Subcutaneous adipose tissue (tissue), 4 donors: Measurements from ENCODE around the gene GULP1. TPM values are rescaled to one million over a fixed set of nuclear protein-coding genes. Genes with fewer than 3 reads are reported as not detected.

Experiments
- total RNA-seq, 4 donors: library from RNA; depleted of rRNA; stranded (reverse); fragments of >200 nt; gene quantifications; one replicate each; pipeline ENCODE4 v1.1.0, GENCODE V29; 2016
- TF ChIP-seq, protein P1 (sequence below): fragments of 450-650 bp; IDR thresholded peaks from one replicate; pipeline ENCODE4 v1.5.1; 2016; ENCODE audit warnings: low read depth, mild to moderate bottlenecking, control low read depth, antibody characterized with exemption, moderate library complexity

The GULP1 gene
- total RNA-seq, 4 donors from 2014 or later: 13.3 to 42.2 (median 30.3) TPM

DNA sequence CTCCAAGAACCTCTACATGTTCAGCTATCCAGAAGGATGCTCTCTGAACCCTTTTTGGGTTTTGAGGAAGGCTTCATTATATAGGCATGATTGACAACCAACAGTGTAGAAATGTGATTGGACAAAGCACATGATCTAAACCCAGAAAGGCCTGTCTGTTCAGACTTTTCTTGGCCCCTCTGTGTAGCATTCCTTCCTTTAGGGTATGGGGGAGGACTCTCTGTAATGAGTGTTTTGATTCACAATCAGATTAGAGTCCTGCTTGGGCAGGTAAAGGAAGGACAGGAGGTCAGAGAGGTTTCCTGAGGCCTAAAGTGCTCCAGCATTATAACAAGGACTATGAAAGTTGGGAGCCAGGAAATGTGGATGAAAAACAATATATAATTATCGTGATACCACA is 13.6 kb downstream of the GULP1 start:
- TF ChIP-seq, protein P1, sequence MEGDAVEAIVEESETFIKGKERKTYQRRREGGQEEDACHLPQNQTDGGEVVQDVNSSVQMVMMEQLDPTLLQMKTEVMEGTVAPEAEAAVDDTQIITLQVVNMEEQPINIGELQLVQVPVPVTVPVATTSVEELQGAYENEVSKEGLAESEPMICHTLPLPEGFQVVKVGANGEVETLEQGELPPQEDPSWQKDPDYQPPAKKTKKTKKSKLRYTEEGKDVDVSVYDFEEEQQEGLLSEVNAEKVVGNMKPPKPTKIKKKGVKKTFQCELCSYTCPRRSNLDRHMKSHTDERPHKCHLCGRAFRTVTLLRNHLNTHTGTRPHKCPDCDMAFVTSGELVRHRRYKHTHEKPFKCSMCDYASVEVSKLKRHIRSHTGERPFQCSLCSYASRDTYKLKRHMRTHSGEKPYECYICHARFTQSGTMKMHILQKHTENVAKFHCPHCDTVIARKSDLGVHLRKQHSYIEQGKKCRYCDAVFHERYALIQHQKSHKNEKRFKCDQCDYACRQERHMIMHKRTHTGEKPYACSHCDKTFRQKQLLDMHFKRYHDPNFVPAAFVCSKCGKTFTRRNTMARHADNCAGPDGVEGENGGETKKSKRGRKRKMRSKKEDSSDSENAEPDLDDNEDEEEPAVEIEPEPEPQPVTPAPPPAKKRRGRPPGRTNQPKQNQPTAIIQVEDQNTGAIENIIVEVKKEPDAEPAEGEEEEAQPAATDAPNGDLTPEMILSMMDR: no peak

DNA sequence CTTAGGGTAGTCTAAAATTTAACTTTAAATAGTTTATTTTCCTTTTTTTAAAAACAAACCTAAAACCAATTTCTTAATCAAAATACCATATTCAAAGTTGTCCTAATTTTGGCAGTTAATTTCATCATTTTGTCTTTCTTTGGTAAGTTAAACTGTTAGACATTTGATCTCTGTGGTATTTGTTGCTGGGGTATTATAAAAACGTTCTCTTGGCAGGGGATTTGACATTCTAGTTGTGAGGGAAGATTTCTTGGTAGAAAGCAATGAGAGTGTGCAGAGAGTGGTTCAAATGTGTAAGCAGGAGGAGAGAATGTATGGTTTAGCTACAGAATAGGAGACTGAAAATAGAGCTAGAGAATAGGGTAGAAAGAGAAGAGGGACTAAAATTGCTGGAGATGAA is 14.6 kb downstream of the GULP1 start:
- TF ChIP-seq, protein P1: no peak

DNA sequence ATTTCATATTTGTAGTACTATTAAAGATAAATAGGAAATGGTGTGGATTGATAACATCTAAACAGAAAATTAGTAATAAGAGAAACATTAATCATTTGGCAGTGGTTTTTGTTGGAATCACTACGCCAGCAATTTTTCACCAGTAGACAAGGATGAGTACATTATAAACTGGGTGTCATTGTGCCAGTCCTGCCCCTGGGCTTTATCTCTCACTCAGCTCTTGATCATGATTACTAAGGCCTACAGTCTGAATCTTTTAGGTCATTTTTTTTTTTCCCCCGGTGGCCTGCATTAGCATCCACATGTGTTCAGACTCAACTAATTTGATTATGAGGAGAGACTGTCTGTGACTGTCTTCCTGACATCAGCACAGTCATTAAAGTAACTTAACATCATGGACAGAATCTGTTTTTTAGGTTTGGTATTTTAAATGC is 16.2 kb downstream of the GULP1 start:
- TF ChIP-seq, protein P1: no peak

DNA sequence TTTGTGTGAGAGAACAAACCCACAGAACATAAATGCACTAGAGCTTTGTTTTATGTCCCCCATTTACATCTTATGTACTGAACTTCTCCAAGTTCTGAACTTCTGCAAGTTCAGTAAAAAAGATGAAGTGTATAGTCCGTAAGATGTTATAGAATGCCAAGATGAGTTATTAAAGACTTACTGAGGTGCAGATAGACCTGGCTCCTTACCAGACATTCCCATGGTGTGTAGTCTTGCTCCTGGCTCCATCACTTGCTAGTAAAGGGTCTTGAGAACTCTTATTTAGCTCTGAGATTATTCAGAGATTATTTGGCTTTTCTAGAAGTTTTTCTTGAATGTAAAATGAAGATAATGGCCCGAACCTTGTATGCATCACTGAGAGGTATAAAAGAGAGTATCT is 16.8 kb downstream of the GULP1 start:
- TF ChIP-seq, protein P1: no peak

DNA sequence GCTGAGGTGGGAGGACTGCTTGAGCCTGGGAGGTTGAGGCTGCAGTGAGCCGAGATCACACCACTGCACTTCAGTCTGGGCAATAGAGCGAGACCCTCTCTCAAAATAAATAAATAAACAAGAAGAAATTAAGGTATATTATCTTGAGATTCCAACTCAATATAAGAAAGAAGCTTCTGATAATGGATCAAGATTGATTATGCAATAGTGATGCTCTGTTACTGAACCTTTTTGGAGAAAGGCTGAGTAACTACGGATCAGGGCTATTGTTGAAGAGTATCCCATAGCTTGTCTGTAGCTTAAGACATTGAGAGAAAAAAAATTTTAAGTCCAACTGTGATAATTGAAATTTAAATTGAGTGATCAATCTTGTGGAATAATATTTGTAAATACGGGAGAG is 17.7 kb downstream of the GULP1 start:
- TF ChIP-seq, protein P1: no peak

DNA sequence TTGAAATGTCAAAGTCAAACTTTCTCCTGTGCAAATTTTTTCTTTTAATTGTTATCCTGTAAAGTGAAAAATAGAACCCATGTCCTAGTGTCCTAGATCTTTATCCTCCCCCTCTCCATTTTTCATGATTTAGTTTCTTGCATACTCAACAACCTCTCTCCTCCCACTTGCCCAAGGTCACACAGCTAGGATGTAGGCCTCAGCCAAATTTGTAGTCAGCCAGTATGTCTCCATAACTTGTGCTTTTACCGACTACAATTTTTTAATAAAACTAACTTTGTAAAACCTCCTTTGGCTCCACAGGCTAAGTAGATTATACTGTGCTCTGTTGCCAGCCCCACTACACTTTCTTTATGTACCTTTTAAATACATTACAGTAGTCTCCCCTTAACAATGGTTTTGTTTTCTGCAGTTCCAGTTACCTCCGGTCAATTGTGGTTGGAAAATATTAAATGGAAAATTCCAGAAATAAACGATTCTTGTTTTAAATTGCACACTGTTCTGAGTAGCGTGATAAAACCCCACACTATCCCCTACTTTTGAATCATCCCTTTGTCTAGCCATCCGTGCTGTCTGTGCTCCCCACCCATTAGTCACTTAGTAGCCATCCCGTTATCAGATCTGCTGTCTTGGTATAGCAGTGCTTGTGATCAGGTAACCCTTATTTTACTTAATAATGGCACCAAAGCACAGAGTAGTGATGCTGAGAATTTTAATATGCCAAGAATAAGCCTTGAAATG is 22.8 kb downstream of the GULP1 start:
- TF ChIP-seq, protein P1: no peak

DNA sequence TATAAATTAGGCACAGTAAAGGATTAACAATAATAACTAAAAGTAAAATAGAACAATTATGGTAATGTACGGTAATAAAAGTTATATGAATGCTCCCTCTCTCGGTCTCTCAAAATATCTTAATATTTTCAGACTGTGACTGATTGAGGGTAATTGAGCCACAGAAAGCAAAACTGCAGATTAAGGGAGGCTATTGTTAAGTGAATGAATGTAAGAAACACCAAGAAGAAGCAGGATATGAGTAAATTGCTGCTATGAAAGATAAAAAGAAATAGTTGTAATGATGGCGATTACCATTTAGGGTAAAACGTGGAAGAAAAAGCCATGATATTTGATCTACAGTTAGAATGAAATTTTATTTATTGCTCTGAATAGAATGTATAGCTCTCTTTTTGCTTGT is 24.1 kb downstream of the GULP1 start:
- TF ChIP-seq, protein P1: no peak
